Muscle of back (tissue), 11 donors: ENCODE results near the gene SLC24A4. TPM values are rescaled to one million over a fixed set of nuclear protein-coding genes. Genes with fewer than 3 reads are reported as not detected.

Experiments
- DNase-seq, 3 donors: peaks; one replicate each; pipeline versions ENCODE4 v3.0.0 to v3.0.0-alpha.2; 2013
- polyA plus RNA-seq, 10 donors: library from polyadenylated mRNA; unstranded; fragments of 120-200 nt; gene quantifications; one replicate each; pipeline ENCODE4 v1.2.1, GENCODE V29; 2013; ENCODE audit not compliant: insufficient read length in 10 of 10

Gene SLC24A4
- polyA plus RNA-seq, 10 donors: 1.1 to 7.4 (median 2.7) TPM

- DNase-seq: no peak
Measured at GRCh38 chr14:92315050-92315805, 7.7 kb upstream of the SLC24A4 start.

- DNase-seq: peak in 1 of 3 donors; percentile 73
Measured at GRCh38 chr14:92316176-92316575, 6.8 kb upstream of the SLC24A4 start.

- no peak for DNase-seq
Measured at GRCh38 chr14:92316937-92317336, 6.0 kb upstream of the SLC24A4 start.

- DNase-seq: peak in 1 of 3 donors; percentile 30
Measured at GRCh38 chr14:92317511-92317910, 5.5 kb upstream of the SLC24A4 start.

GRCh38 chr14:92321701-92322100 lies 1.3 kb upstream of the SLC24A4 start:
- no peak for DNase-seq

GRCh38 chr14:92322516-92322915 lies 449 bp upstream of the SLC24A4 start:
- DNase-seq: no peak

- no peak for DNase-seq
Measured at GRCh38 chr14:92323916-92324818, 1.2 kb downstream of the SLC24A4 start.

GRCh38 chr14:92325835-92326234 lies 2.9 kb downstream of the SLC24A4 start:
- DNase-seq: no peak

GRCh38 chr14:92328664-92329255 lies 5.8 kb downstream of the SLC24A4 start:
- no peak for DNase-seq

- DNase-seq: no peak
Measured at GRCh38 chr14:92334050-92334449, 11.1 kb downstream of the SLC24A4 start.

- DNase-seq: no peak
Measured at GRCh38 chr14:92336363-92336762, 13.4 kb downstream of the SLC24A4 start.

GRCh38 chr14:92339426-92339825 lies 16.5 kb downstream of the SLC24A4 start:
- no peak for DNase-seq

- no peak for DNase-seq
Measured at GRCh38 chr14:92340071-92340470, 17.1 kb downstream of the SLC24A4 start.

GRCh38 chr14:92340931-92341330 lies 18.0 kb downstream of the SLC24A4 start:
- no peak for DNase-seq

- DNase-seq: no peak
Measured at GRCh38 chr14:92341791-92342190, 18.8 kb downstream of the SLC24A4 start.

- peak in 2 of 3 donors; percentile 21 to 23 for DNase-seq
Measured at GRCh38 chr14:92348154-92348553, 25.2 kb downstream of the SLC24A4 start.

- DNase-seq: no peak
Measured at GRCh38 chr14:92351750-92352149, 28.8 kb downstream of the SLC24A4 start.

- DNase-seq: no peak
Measured at GRCh38 chr14:92352158-92352985, 29.4 kb downstream of the SLC24A4 start.

GRCh38 chr14:92353447-92353846 lies 30.5 kb downstream of the SLC24A4 start:
- no peak for DNase-seq

- no peak for DNase-seq
Measured at GRCh38 chr14:92356677-92357076, 33.7 kb downstream of the SLC24A4 start.

GRCh38 chr14:92360651-92361370 lies 37.8 kb downstream of the SLC24A4 start:
- no peak for DNase-seq
